Measurements from ENCODE around the gene GAN. TPM values are rescaled to one million over a fixed set of nuclear protein-coding genes. Genes with fewer than 3 reads are reported as not detected.

The GAN gene
- total RNA-seq, 4 donors from 2014 or later = 7.9 to 18.5 (median 15.2) TPM

GRCh38 chr16:81268509-81268908 is 46.3 kb upstream of the GAN start:
- Histone ChIP-seq H3K9me3 (no peaks in the 10 kb centered on the region), H3K4me1 (peaks cover 0 to 8% of the 10 kb centered on the region in 2 donors), H3K36me3 (no peaks in the 10 kb centered on the region), H3K27ac (no peak overlapping the region), H3K4me3 (no peak overlapping the region), H3K27me3 (no peaks in the 10 kb centered on the region)
- intact Hi-C loops (cut with DNase I; ENCODE audit: low total_unique reads) = no loop called here
- no peak for DNase-seq
- no peak for TF ChIP-seq CTCF (IDR thresholded peaks at IDR 0.05)
- no peak for TF ChIP-seq POLR2A (IDR thresholded peaks at IDR 0.05)

- Histone ChIP-seq H3K27me3 (no peaks in the 10 kb centered on the region), H3K36me3 (no peaks in the 10 kb centered on the region), H3K4me1 (no peaks in the 10 kb centered on the region), H3K27ac (peak overlapping the region in 1 of 2 donors; percentile 34), H3K9me3 (no peaks in the 10 kb centered on the region), H3K4me3 (no peak overlapping the region)
- DNase-seq = no peak
- intact Hi-C loops (cut with DNase I; ENCODE audit: low total_unique reads) = no loop called here
- TF ChIP-seq POLR2A (IDR thresholded peaks at IDR 0.05) = no peak
These were observed 41.4 kb upstream of the GAN start for GRCh38 chr16:81273223-81273950.

GRCh38 chr16:81275064-81275532 is 39.7 kb upstream of the GAN start:
- H3K4me1 ChIP-seq = no peaks in the 10 kb centered on the region
- H3K9me3 ChIP-seq = no peaks in the 10 kb centered on the region
- no peaks in the 10 kb centered on the region for H3K27me3 ChIP-seq
- intact Hi-C loops (cut with DNase I; ENCODE audit: low total_unique reads) = no loop called here
- H3K36me3 ChIP-seq = no peaks in the 10 kb centered on the region
- H3K4me3 ChIP-seq = no peak overlapping the region
- no peak overlapping the region for H3K27ac ChIP-seq
- no peak for TF ChIP-seq CTCF (IDR thresholded peaks at IDR 0.05)
- no peak for TF ChIP-seq POLR2A (IDR thresholded peaks at IDR 0.05)
- no peak for DNase-seq

GRCh38 chr16:81275795-81276194 is 39.0 kb upstream of the GAN start:
- H3K9me3 ChIP-seq = no peaks in the 10 kb centered on the region
- no peaks in the 10 kb centered on the region for H3K36me3 ChIP-seq
- no peaks in the 10 kb centered on the region for H3K27me3 ChIP-seq
- H3K27ac ChIP-seq = no peak overlapping the region
- DNase-seq = no peak
- intact Hi-C loops (cut with DNase I; ENCODE audit: low total_unique reads) = no loop called here
- H3K4me3 ChIP-seq = no peak overlapping the region
- H3K4me1 ChIP-seq = no peaks in the 10 kb centered on the region
- TF ChIP-seq POLR2A (IDR thresholded peaks at IDR 0.05) (no peak), CTCF (IDR thresholded peaks at IDR 0.05) (no peak)

- no peaks in the 10 kb centered on the region for H3K36me3 ChIP-seq
- H3K27ac ChIP-seq = no peak overlapping the region
- H3K4me1 ChIP-seq = no peaks in the 10 kb centered on the region
- no peak overlapping the region for H3K4me3 ChIP-seq
- TF ChIP-seq CTCF (IDR thresholded peaks at IDR 0.05) = no peak
- TF ChIP-seq POLR2A (IDR thresholded peaks at IDR 0.05) = no peak
- no peak for DNase-seq
- intact Hi-C loops (cut with DNase I; ENCODE audit: low total_unique reads) = no loop called here
- no peaks in the 10 kb centered on the region for H3K9me3 ChIP-seq
- no peaks in the 10 kb centered on the region for H3K27me3 ChIP-seq
These were observed 38.4 kb upstream of the GAN start for GRCh38 chr16:81276323-81276722.
